ENCODE results near the gene POLE. TPM values are rescaled to one million over a fixed set of nuclear protein-coding genes. Genes with fewer than 3 reads are reported as not detected.

The POLE gene
- total and polyA plus RNA-seq, 4 donors = 7.6 to 39.2 (median 19.7) TPM

GRCh38 chr12:132597333-132598316, 89.5 kb downstream of the POLE start:
- TF ChIP-seq SP1 (IDR thresholded peaks at IDR 0.05) (peak; percentile 26), MAX (IDR thresholded peaks at IDR 0.05) (no peak), RAD21 (IDR thresholded peaks at IDR 0.05) (no peak)
- H3K4me3 ChIP-seq (ENCODE audit: low read depth in 1 of 3, low read length in 3 of 3) = peak overlapping the region in 2 of 3 donors; percentile 19 to 41
- 5% methylated on average over 57 of the region's 58 CpGs for WGBS
- H3K36me3 ChIP-seq (ENCODE audit: control insufficient read depth in 4 of 4, insufficient read depth in 3 of 4, low read depth in 1 of 4, low read length in 3 of 4) = no peaks in the 10 kb centered on the region
- H3K9me3 ChIP-seq (ENCODE audit: control insufficient read depth in 4 of 4, low read length in 3 of 4) = no peaks in the 10 kb centered on the region
- H3K27me3 ChIP-seq (ENCODE audit: control insufficient read depth in 4 of 4, insufficient read depth in 4 of 4, low read length in 3 of 4) = no peaks in the 10 kb centered on the region
- H3K4me1 ChIP-seq (ENCODE audit: control insufficient read depth in 4 of 4, insufficient read depth in 4 of 4, low read length in 3 of 4) = peaks cover 3 to 29% (median 13%) of the 10 kb centered on the region in 4 donors
- H3K9ac ChIP-seq (ENCODE audit: low read depth in 1 of 2, low read length in 2 of 2) = no peak overlapping the region
- H3K27ac ChIP-seq (ENCODE audit: low read depth in 1 of 2, low read length in 2 of 2) = peak overlapping the region in 1 of 2 donors; percentile 12
- DNase-seq (ENCODE audit: low spot score) = no peak

GRCh38 chr12:132596016-132596415, 91.1 kb downstream of the POLE start:
- Histone ChIP-seq H3K27me3 (ENCODE audit: control insufficient read depth in 4 of 4, insufficient read depth in 4 of 4, low read length in 3 of 4) (no peaks in the 10 kb centered on the region), H3K4me3 (ENCODE audit: low read depth in 1 of 3, low read length in 3 of 3) (no peak overlapping the region), H3K9me3 (ENCODE audit: control insufficient read depth in 4 of 4, low read length in 3 of 4) (no peaks in the 10 kb centered on the region), H3K27ac (ENCODE audit: low read depth in 1 of 2, low read length in 2 of 2) (no peak overlapping the region), H3K9ac (ENCODE audit: low read depth in 1 of 2, low read length in 2 of 2) (no peak overlapping the region), H3K4me1 (ENCODE audit: control insufficient read depth in 4 of 4, insufficient read depth in 4 of 4, low read length in 3 of 4) (peaks cover 0 to 19% (median 10%) of the 10 kb centered on the region in 4 donors), H3K36me3 (ENCODE audit: control insufficient read depth in 4 of 4, insufficient read depth in 3 of 4, low read depth in 1 of 4, low read length in 3 of 4) (no peaks in the 10 kb centered on the region)
- WGBS = 85% methylated on average over 18 of the region's 18 CpGs
- TF ChIP-seq, protein P1, sequence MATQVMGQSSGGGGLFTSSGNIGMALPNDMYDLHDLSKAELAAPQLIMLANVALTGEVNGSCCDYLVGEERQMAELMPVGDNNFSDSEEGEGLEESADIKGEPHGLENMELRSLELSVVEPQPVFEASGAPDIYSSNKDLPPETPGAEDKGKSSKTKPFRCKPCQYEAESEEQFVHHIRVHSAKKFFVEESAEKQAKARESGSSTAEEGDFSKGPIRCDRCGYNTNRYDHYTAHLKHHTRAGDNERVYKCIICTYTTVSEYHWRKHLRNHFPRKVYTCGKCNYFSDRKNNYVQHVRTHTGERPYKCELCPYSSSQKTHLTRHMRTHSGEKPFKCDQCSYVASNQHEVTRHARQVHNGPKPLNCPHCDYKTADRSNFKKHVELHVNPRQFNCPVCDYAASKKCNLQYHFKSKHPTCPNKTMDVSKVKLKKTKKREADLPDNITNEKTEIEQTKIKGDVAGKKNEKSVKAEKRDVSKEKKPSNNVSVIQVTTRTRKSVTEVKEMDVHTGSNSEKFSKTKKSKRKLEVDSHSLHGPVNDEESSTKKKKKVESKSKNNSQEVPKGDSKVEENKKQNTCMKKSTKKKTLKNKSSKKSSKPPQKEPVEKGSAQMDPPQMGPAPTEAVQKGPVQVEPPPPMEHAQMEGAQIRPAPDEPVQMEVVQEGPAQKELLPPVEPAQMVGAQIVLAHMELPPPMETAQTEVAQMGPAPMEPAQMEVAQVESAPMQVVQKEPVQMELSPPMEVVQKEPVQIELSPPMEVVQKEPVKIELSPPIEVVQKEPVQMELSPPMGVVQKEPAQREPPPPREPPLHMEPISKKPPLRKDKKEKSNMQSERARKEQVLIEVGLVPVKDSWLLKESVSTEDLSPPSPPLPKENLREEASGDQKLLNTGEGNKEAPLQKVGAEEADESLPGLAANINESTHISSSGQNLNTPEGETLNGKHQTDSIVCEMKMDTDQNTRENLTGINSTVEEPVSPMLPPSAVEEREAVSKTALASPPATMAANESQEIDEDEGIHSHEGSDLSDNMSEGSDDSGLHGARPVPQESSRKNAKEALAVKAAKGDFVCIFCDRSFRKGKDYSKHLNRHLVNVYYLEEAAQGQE (IDR thresholded peaks at IDR 0.05) = no peak
- TF ChIP-seq NR2F2 (IDR thresholded peaks at IDR 0.05) (no peak), YY1 (IDR thresholded peaks at IDR 0.05) (no peak), TAF1 (conservative IDR thresholded peaks at IDR 0.05) (no peak), ZBTB33 (IDR thresholded peaks at IDR 0.05) (no peak), HNF4G (IDR thresholded peaks at IDR 0.05) (no peak), FOXA2 (IDR thresholded peaks at IDR 0.05) (no peak), RXRA (IDR thresholded peaks at IDR 0.05) (no peak), GABPA (IDR thresholded peaks at IDR 0.05 in 1 of 2, conservative IDR thresholded peaks at IDR 0.05 in 1 of 2) (no peak), RAD21 (IDR thresholded peaks at IDR 0.05) (no peak), FOXA1 (IDR thresholded peaks at IDR 0.05) (no peak), CTCF (IDR thresholded peaks at IDR 0.05; ENCODE audit: low read depth, low read length, missing input control) (no peak), EGR1 (IDR thresholded peaks at IDR 0.05; ENCODE audit: low read depth in 2 of 2) (no peak), JUND (IDR thresholded peaks at IDR 0.05) (no peak), MAX (IDR thresholded peaks at IDR 0.05) (no peak), SP1 (IDR thresholded peaks at IDR 0.05) (no peak), HNF4A (conservative IDR thresholded peaks at IDR 0.05) (no peak)
- TF ChIP-seq, protein P2, sequence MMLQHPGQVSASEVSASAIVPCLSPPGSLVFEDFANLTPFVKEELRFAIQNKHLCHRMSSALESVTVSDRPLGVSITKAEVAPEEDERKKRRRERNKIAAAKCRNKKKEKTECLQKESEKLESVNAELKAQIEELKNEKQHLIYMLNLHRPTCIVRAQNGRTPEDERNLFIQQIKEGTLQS (IDR thresholded peaks at IDR 0.05) = no peak
- DNase-seq (ENCODE audit: low spot score) = no peak
